ENCODE measurements around the gene ACOXL.
"Not testable (repeated sequence)": the region's sequence is repeated elsewhere in the genome, so short reads cannot be mapped to it uniquely, and the experiment has no call there.

The ACOXL gene

GRCh38 chr2:111044066-111044465 lies 311.7 kb downstream of the ACOXL start:
- no peak for TF ChIP-seq CTCF (IDR thresholded peaks at IDR 0.05; ENCODE audit: control insufficient read depth, extremely low read depth, insufficient read depth)
- DNase-seq (ENCODE audit: low read depth) = no peak
- no peak overlapping the region for H3K4me3 ChIP-seq (ENCODE audit: low read depth, low read length)

- not testable (repeated sequence) for H3K4me3 ChIP-seq (ENCODE audit: low read depth, low read length); DNase-seq (ENCODE audit: low read depth)
These were observed 312.9 kb downstream of the ACOXL start for GRCh38 chr2:111045236-111045635.

DNA sequence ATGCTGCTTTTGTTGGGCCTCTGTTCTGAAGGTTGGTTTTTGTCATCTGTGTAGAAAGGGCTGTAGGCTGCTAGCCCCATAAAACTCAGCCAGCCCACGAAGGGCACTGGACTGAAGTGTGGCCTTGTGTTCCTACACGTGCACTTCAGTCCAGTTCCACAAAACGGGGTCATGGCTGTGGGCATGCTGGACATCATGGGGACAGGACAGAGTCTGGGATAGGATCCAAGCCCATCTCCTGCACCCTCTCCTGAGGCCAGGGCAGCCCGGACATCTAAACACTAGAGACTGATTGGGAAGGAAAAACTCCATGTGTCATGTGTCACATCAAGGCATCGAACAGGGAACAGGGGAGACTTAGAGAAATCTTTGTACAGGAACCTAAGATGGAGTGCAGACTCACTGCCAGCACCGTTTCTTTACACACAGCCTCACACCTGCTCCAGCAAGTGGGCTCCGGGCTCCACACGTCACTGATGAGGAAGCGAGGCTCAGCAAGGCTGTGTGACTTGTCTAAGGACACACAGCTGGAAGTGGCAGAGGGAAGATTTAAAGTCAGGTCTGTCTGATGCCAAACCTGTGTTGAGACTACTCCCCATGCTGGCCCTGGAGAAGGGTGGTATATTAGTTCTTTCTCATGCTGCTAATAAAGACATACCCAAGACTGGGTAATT lies 313.5 kb downstream of the ACOXL start:
- TF ChIP-seq CTCF (IDR thresholded peaks at IDR 0.05; ENCODE audit: control insufficient read depth, extremely low read depth, insufficient read depth) = no peak
- H3K4me3 ChIP-seq (ENCODE audit: low read depth, low read length) = no peak overlapping the region
- DNase-seq (ENCODE audit: low read depth) = no peak

- H3K4me3 ChIP-seq (ENCODE audit: low read depth, low read length) = no peak overlapping the region
- TF ChIP-seq CTCF (IDR thresholded peaks at IDR 0.05; ENCODE audit: control insufficient read depth, extremely low read depth, insufficient read depth) = no peak
These were observed 314.3 kb downstream of the ACOXL start for GRCh38 chr2:111046670-111047069.

GRCh38 chr2:111048856-111049768 lies 316.7 kb downstream of the ACOXL start:
- TF ChIP-seq CTCF (IDR thresholded peaks at IDR 0.05; ENCODE audit: control insufficient read depth, extremely low read depth, insufficient read depth) = no peak
- DNase-seq (ENCODE audit: low read depth) = no peak
- no peak overlapping the region for H3K4me3 ChIP-seq (ENCODE audit: low read depth, low read length)

More at GRCh38 chr2:111046670-111047069, 314.3 kb downstream of the ACOXL start:
- no peak for DNase-seq (ENCODE audit: low read depth)

GRCh38 chr2:111049792-111050640 lies 317.6 kb downstream of the ACOXL start:
- DNase-seq (ENCODE audit: low read depth) = no peak
- no peak overlapping the region for H3K4me3 ChIP-seq (ENCODE audit: low read depth, low read length)
- no peak for TF ChIP-seq CTCF (IDR thresholded peaks at IDR 0.05; ENCODE audit: control insufficient read depth, extremely low read depth, insufficient read depth)

Measured in LNCaP clone FGC (cell line).